Gastrocnemius medialis (tissue), 4 donors: Measurements from ENCODE around the gene RADIL. TPM values are rescaled to one million over a fixed set of nuclear protein-coding genes. Genes with fewer than 3 reads are reported as not detected.

ENCODE experiments used
- ATAC-seq, 2 donors: fragments of 150-250 bp; one replicate each; pipeline ENCODE4 v1.9.1; 2016
- DNase-seq, 2 donors: peaks; one replicate each; pipeline ENCODE4 v3.0.0-alpha.2; 2019
- H3K27ac ChIP-seq, 4 donors: fragments of 200-600 bp; sonication (generic); 1 replicate in 1 of 4; 2 replicates in 3 of 4; pipeline ENCODE4 v1.5.1; 2016 to 2018; ENCODE audit warnings: mild to moderate bottlenecking in 2 of 4, moderate library complexity in 1 of 4
- H3K27me3 ChIP-seq, 3 donors: fragments of 200-600 bp; sonication (generic) in 2 of 3; 1 replicate in 1 of 3; 2 replicates in 2 of 3; pipeline versions ENCODE4 v1.5.1 to v1.6.0; 2016 to 2019; ENCODE audit warnings: mild to moderate bottlenecking in 1 of 3, moderate library complexity in 1 of 3
- H3K36me3 ChIP-seq, 2 donors: fragments of 200-600 bp; sonication (generic) in 1 of 2; one replicate each; pipeline ENCODE4 v1.5.1; 2017 to 2018
- H3K4me1 ChIP-seq, 2 donors: fragments of 200-600 bp; sonication (generic) in 1 of 2; one replicate each; pipeline ENCODE4 v1.5.1; 2016 to 2017; ENCODE audit warnings: mild to moderate bottlenecking in 2 of 2
- H3K4me3 ChIP-seq, 4 donors: fragments of 200-600 bp; sonication (generic) in 3 of 4; 1 replicate in 1 of 4; 2 replicates in 3 of 4; pipeline ENCODE4 v1.5.1; 2016 to 2019; ENCODE audit warnings: mild to moderate bottlenecking in 2 of 4
- H3K9me3 ChIP-seq, 3 donors: fragments of 200-600 bp; sonication (generic) in 2 of 3; 1 replicate in 1 of 3; 2 replicates in 2 of 3; pipeline ENCODE4 v1.5.1; 2016 to 2019
- POLR2A ChIP-seq, 2 donors: fragments of 450-650 bp; IDR thresholded peaks; one replicate each; pipeline ENCODE4 v1.6.1; 2017; ENCODE audit warnings: antibody characterized with exemption in 2 of 2, mild to moderate bottlenecking in 2 of 2, moderate library complexity in 2 of 2
- in situ Hi-C, 4 donors: fragments of 200-750 bp; cut with MboI; loops; one replicate each; pipeline versions ENCODE4 v1.15.0 to v1.8.0; 2017; ENCODE audit warnings: low sequenced_read_pairs in 4 of 4
- intact Hi-C: fragments of 100-400 bp; cut with DNase I; formaldehyde crosslinking; loops from one replicate; pipeline ENCODE4 v1.15.1; 2023; ENCODE audit warnings: low total_unique reads
- total RNA-seq, 4 donors: library from RNA; depleted of rRNA; stranded (reverse); fragments of >200 nt; gene quantifications; one replicate each; pipeline versions ENCODE4 v1.1.0 to v1.2.3, GENCODE V29; 2016
- TF ChIP-seq, protein P1 (sequence below), 5 experiments: fragments of 450-650 bp in 3 of 5; fragments of 200-600 bp in 2 of 5; sonication (generic) in 2 of 5; IDR thresholded peaks in 4 of 5; conservative IDR thresholded peaks in 1 of 5; 1 replicate in 4 of 5; 2 replicates in 1 of 5; pipeline ENCODE4 v1.5.1; 2016 to 2019; ENCODE audit warnings: antibody characterized with exemption in 5 of 5, mild to moderate bottlenecking in 3 of 5, moderate library complexity in 3 of 5

The RADIL gene
- total RNA-seq, 4 donors from 2014 or later, result 2.1 to 12.1 (median 5.0) TPM

DNA sequence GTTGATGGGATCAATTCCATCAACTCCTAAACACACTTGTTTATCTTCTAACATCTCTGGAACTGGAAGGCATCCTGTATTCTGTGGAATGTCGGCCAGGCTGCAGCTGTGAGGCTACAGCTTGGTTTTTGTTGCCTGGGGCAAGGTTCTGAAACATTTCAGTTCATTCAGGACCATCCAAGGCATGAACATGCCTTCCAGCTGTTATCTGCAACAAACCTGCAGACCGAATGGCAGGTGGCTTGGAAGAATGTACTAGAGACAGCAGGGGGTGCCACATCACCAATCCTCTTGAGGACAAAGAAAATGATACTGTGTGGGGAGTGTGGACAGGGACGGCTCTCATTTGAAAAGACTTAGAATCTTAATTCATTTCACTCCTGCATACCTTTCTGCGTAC lies 34.1 kb downstream of the RADIL start:
- TF ChIP-seq, protein P1, sequence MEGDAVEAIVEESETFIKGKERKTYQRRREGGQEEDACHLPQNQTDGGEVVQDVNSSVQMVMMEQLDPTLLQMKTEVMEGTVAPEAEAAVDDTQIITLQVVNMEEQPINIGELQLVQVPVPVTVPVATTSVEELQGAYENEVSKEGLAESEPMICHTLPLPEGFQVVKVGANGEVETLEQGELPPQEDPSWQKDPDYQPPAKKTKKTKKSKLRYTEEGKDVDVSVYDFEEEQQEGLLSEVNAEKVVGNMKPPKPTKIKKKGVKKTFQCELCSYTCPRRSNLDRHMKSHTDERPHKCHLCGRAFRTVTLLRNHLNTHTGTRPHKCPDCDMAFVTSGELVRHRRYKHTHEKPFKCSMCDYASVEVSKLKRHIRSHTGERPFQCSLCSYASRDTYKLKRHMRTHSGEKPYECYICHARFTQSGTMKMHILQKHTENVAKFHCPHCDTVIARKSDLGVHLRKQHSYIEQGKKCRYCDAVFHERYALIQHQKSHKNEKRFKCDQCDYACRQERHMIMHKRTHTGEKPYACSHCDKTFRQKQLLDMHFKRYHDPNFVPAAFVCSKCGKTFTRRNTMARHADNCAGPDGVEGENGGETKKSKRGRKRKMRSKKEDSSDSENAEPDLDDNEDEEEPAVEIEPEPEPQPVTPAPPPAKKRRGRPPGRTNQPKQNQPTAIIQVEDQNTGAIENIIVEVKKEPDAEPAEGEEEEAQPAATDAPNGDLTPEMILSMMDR (IDR thresholded peaks at IDR 0.05 in 4 of 5, conservative IDR thresholded peaks at IDR 0.05 in 1 of 5), result peak in 1 of 5 experiments; percentile 11
- TF ChIP-seq POLR2A (IDR thresholded peaks at IDR 0.05), result no peak
- no peaks in the 10 kb centered on the region for H3K36me3 ChIP-seq
- H3K9me3 ChIP-seq, result no peaks in the 10 kb centered on the region
- DNase-seq (no peak), ATAC-seq (no peak)
- H3K4me1 ChIP-seq, result no peaks in the 10 kb centered on the region
- intact Hi-C loops (loop anchor here (2.0 kb wide), 1 partner anchor 33 kb away; the partner anchor contains the start of gene RADIL), in situ Hi-C loops (no loop called here)
- no peaks in the 10 kb centered on the region for H3K27me3 ChIP-seq
- no peak overlapping the region for H3K4me3 ChIP-seq
- no peak overlapping the region for H3K27ac ChIP-seq

DNA sequence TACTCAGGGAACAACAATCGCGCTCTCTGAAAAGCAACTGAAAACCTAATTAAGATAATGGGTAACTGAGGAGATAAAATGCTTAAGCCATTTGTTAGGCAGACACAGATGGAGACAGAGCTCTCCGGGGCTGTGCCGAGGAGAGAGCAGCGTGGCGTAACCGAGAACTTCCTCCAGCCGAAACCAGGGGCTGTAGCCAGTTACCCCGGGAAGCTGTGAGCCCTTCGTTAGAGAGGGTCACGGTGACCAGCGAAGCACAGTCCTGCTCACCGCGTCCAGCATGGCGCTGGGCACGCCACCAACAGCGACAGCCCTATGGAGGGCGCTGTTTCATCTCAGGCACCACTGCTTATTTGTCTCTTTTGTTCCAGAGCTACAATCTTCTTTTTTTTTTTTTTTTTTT lies 37.8 kb downstream of the RADIL start:
- no peak for ATAC-seq
- no peak overlapping the region for H3K4me3 ChIP-seq
- no peaks in the 10 kb centered on the region for H3K4me1 ChIP-seq
- TF ChIP-seq POLR2A (IDR thresholded peaks at IDR 0.05), result no peak
- TF ChIP-seq, protein P1 (IDR thresholded peaks at IDR 0.05 in 4 of 5, conservative IDR thresholded peaks at IDR 0.05 in 1 of 5), result no peak
- in situ Hi-C loops (no loop called here), intact Hi-C loops (no loop called here)
- H3K27me3 ChIP-seq, result no peaks in the 10 kb centered on the region
- no peaks in the 10 kb centered on the region for H3K36me3 ChIP-seq
- H3K9me3 ChIP-seq, result no peaks in the 10 kb centered on the region
- no peak overlapping the region for H3K27ac ChIP-seq
- DNase-seq, result no peak

DNA sequence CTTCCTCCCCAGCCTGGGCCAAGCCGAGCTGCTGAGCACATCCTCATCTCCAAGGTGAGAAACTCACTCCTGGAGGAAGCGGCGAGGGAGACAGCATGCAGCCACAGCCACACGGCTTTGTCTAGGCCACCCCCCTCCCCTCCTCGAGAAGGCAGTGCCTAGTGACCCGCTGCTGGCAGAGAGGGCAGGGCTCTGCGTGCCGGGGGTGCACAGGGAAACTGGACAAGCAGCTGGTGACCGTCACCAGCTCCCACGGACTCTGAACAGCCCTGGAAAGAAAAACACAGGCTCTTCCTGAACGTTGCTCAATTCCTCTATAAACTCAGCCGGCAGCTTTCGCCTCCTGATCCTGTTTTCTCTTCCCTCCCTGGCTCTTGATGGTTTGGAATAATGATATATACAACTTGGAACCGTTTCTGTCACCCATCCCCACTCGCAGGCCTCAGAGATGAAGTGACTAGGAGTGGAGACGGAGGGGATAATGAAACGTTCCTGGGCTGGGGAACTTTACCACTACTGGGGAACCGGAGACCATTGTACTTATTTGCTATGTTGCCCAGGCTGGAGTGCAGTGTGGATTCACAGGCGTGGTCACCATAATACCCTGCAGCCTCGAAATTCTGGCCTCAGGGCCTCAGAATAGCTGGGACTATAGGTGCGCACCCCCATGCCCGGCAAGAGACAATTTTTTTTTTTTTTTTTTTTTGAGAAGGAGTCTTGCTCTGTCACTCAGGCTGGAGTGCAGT lies 41.0 kb downstream of the RADIL start:
- ATAC-seq, result no peak
- intact Hi-C loops, result no loop called here

DNA sequence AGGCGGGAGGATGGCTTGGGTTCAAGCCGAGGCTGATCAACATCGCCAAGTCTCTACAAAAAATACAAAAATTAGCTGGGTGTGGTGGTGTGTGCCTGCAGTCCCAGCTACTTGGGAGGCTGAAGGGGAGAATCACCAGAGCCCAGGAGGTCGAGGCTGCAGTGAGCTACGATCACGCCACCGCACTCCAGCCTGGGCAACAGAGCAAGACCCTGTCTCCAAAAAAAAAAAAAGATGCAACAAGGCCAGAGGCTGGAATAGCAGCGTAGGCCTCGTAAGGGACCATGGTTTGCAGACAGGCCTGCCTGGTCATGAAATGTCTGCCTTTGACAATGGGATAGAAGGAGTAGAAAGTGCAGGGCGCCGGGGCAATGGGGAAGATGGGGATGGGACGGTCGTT lies 41.7 kb downstream of the RADIL start:
- DNase-seq, result no peak
- no peak for TF ChIP-seq POLR2A (IDR thresholded peaks at IDR 0.05)
- TF ChIP-seq, protein P1 (IDR thresholded peaks at IDR 0.05 in 4 of 5, conservative IDR thresholded peaks at IDR 0.05 in 1 of 5), result no peak
- H3K27ac ChIP-seq, result no peak overlapping the region
- H3K9me3 ChIP-seq, result no peaks in the 10 kb centered on the region
- no peak overlapping the region for H3K4me3 ChIP-seq
- no peak for ATAC-seq
- H3K36me3 ChIP-seq, result no peaks in the 10 kb centered on the region
- intact Hi-C loops, result no loop called here
- H3K4me1 ChIP-seq, result no peaks in the 10 kb centered on the region
- H3K27me3 ChIP-seq, result no peaks in the 10 kb centered on the region
- in situ Hi-C loops, result no loop called here

More for the DNA sequence above, 41.0 kb downstream of the RADIL start:
- Histone ChIP-seq H3K36me3 (no peaks in the 10 kb centered on the region), H3K4me3 (no peak overlapping the region), H3K27ac (no peak overlapping the region), H3K27me3 (no peaks in the 10 kb centered on the region), H3K9me3 (no peaks in the 10 kb centered on the region), H3K4me1 (no peaks in the 10 kb centered on the region)
- in situ Hi-C loops, result no loop called here
- no peak for TF ChIP-seq POLR2A (IDR thresholded peaks at IDR 0.05)
- TF ChIP-seq, protein P1 (IDR thresholded peaks at IDR 0.05 in 4 of 5, conservative IDR thresholded peaks at IDR 0.05 in 1 of 5), result no peak
- DNase-seq, result no peak
